ENCODE results near the gene TOM1L2.
"Not testable (repeated sequence)": the region's sequence is repeated elsewhere in the genome, so short reads cannot be mapped to it uniquely, and the experiment has no call there.

The TOM1L2 gene

GRCh38 chr17:17972126-17972951, at the start of gene TOM1L2, which contains the start of gene DRC3:
Gene TOM1L2 (minus strand): TSS chr17:17972400. CDS start chr17:17972313, 87 bp downstream.
Gene DRC3 (plus strand): TSS chr17:17972862. CDS start chr17:17977599, 4,737 bp downstream.
- DNase-seq = peak; percentile 100

- DNase-seq = no peak
Observed at GRCh38 chr17:18021372-18021771, 49.2 kb upstream of the TOM1L2 start.

- no peak for DNase-seq
Observed at GRCh38 chr17:18020971-18021370, 48.8 kb upstream of the TOM1L2 start.

GRCh38 chr17:18019838-18020154, 47.6 kb upstream of the TOM1L2 start:
- DNase-seq = no peak

- no peak for DNase-seq
Observed at GRCh38 chr17:18018411-18018921, 46.3 kb upstream of the TOM1L2 start.

GRCh38 chr17:18017958-18018357, 45.8 kb upstream of the TOM1L2 start:
- no peak for DNase-seq

- no peak for DNase-seq
Observed at GRCh38 chr17:18016426-18016825, 44.2 kb upstream of the TOM1L2 start.

GRCh38 chr17:18015593-18015992, 43.4 kb upstream of the TOM1L2 start:
- DNase-seq = peak; percentile 97

GRCh38 chr17:18014006-18014405, 41.8 kb upstream of the TOM1L2 start:
- no peak for DNase-seq

GRCh38 chr17:18011286-18011685, 39.1 kb upstream of the TOM1L2 start:
- DNase-seq = no peak

- no peak for DNase-seq
Observed at GRCh38 chr17:18009609-18010420, 37.6 kb upstream of the TOM1L2 start.

- DNase-seq = no peak
Observed at GRCh38 chr17:18008496-18009268, 36.5 kb upstream of the TOM1L2 start.

GRCh38 chr17:18006495-18007239, 34.5 kb upstream of the TOM1L2 start:
- no peak for DNase-seq

- DNase-seq = no peak
Observed at GRCh38 chr17:18005496-18005895, 33.3 kb upstream of the TOM1L2 start.

GRCh38 chr17:18004884-18005305, 32.7 kb upstream of the TOM1L2 start:
- peak; percentile 31 for DNase-seq

- DNase-seq = peak; percentile 69
Observed at GRCh38 chr17:18004345-18004744, 32.1 kb upstream of the TOM1L2 start.

- peak; percentile 58 for DNase-seq
Observed at GRCh38 chr17:18002171-18002570, 30.0 kb upstream of the TOM1L2 start.

- DNase-seq = no peak
Observed at GRCh38 chr17:18000030-18000408, 27.8 kb upstream of the TOM1L2 start.

- peak; percentile 39 for DNase-seq
Observed at GRCh38 chr17:17999364-18000029, 27.3 kb upstream of the TOM1L2 start.

- DNase-seq = no peak
Observed at GRCh38 chr17:17998934-17999333, 26.7 kb upstream of the TOM1L2 start.

- DNase-seq = not testable (repeated sequence)
Observed at GRCh38 chr17:17995887-17996286, 23.7 kb upstream of the TOM1L2 start.
